ENCODE measurements around the gene SGCD. TPM values are rescaled to one million over a fixed set of nuclear protein-coding genes. Genes with fewer than 3 reads are reported as not detected.

Gene SGCD
- total RNA-seq, 4 donors from 2014 or later, result 3.4 to 86.5 (median 8.1) TPM

DNA sequence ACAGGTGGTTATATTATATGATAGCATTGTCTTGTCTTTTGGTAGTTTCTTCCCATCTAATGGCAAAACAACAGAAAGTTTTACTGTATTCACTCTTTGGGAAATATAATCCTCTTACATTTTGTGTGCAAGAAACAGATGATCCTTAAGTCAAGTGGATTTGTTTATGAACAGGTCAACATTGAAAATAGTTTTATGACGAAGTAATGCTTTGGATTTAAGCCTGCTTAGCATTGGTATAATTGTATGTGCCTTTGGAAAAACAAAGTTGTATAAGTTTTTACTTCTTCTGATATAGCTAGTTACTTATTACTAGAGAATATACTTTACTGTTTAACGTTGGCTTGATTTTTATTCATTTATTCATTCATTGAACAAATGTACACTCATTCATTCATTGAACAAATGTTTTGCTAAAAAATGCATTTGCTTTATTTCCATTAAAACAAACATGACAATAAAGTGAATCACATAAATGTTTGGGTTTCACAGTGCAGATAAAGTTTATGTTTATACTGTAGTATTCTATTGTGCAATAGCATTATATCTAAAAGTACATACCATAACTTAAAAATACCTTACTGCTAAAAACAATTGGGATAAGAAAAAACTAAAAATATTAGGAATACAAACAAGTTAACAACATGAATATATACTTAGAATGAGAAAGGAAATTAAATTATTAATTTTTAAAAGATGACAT lies 12.3 kb downstream of the SGCD start:
- H3K27ac ChIP-seq, result no peak overlapping the region
- no peaks in the 10 kb centered on the region for H3K36me3 ChIP-seq
- no peak for DNase-seq
- intact Hi-C loops (cut with DNase I; ENCODE audit: low total_unique reads), result no loop called here
- H3K9me3 ChIP-seq, result no peaks in the 10 kb centered on the region
- TF ChIP-seq, protein P1, sequence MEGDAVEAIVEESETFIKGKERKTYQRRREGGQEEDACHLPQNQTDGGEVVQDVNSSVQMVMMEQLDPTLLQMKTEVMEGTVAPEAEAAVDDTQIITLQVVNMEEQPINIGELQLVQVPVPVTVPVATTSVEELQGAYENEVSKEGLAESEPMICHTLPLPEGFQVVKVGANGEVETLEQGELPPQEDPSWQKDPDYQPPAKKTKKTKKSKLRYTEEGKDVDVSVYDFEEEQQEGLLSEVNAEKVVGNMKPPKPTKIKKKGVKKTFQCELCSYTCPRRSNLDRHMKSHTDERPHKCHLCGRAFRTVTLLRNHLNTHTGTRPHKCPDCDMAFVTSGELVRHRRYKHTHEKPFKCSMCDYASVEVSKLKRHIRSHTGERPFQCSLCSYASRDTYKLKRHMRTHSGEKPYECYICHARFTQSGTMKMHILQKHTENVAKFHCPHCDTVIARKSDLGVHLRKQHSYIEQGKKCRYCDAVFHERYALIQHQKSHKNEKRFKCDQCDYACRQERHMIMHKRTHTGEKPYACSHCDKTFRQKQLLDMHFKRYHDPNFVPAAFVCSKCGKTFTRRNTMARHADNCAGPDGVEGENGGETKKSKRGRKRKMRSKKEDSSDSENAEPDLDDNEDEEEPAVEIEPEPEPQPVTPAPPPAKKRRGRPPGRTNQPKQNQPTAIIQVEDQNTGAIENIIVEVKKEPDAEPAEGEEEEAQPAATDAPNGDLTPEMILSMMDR (IDR thresholded peaks at IDR 0.05), result no peak
- no peak for TF ChIP-seq POLR2A (IDR thresholded peaks at IDR 0.05)
- no peak overlapping the region for H3K4me3 ChIP-seq
- no peaks in the 10 kb centered on the region for H3K27me3 ChIP-seq
- H3K4me1 ChIP-seq, result no peaks in the 10 kb centered on the region

GRCh38 chr5:156340893-156341292 lies 13.9 kb downstream of the SGCD start:
- Histone ChIP-seq H3K9me3 (no peaks in the 10 kb centered on the region), H3K36me3 (no peaks in the 10 kb centered on the region), H3K4me1 (no peaks in the 10 kb centered on the region), H3K27ac (no peak overlapping the region), H3K4me3 (no peak overlapping the region), H3K27me3 (no peaks in the 10 kb centered on the region)
- TF ChIP-seq, protein P1 (IDR thresholded peaks at IDR 0.05), result no peak
- DNase-seq, result no peak
- intact Hi-C loops (cut with DNase I; ENCODE audit: low total_unique reads), result no loop called here

- DNase-seq, result no peak
- Histone ChIP-seq H3K36me3 (no peaks in the 10 kb centered on the region), H3K4me3 (no peak overlapping the region), H3K9me3 (no peaks in the 10 kb centered on the region), H3K27ac (no peak overlapping the region), H3K27me3 (no peaks in the 10 kb centered on the region), H3K4me1 (no peaks in the 10 kb centered on the region)
- TF ChIP-seq, protein P1 (IDR thresholded peaks at IDR 0.05), result no peak
- TF ChIP-seq POLR2A (IDR thresholded peaks at IDR 0.05), result no peak
- intact Hi-C loops (cut with DNase I; ENCODE audit: low total_unique reads), result no loop called here
Measured at GRCh38 chr5:156350256-156350655, 23.3 kb downstream of the SGCD start.

- no peak overlapping the region for H3K27ac ChIP-seq
- H3K27me3 ChIP-seq, result no peaks in the 10 kb centered on the region
- no peak overlapping the region for H3K4me3 ChIP-seq
- DNase-seq, result no peak
- H3K4me1 ChIP-seq, result no peaks in the 10 kb centered on the region
- TF ChIP-seq, protein P1 (IDR thresholded peaks at IDR 0.05), result no peak
- no peak for TF ChIP-seq POLR2A (IDR thresholded peaks at IDR 0.05)
- H3K9me3 ChIP-seq, result no peaks in the 10 kb centered on the region
- no peaks in the 10 kb centered on the region for H3K36me3 ChIP-seq
- intact Hi-C loops (cut with DNase I; ENCODE audit: low total_unique reads), result no loop called here
Measured at GRCh38 chr5:156351423-156351822, 24.5 kb downstream of the SGCD start.

DNA sequence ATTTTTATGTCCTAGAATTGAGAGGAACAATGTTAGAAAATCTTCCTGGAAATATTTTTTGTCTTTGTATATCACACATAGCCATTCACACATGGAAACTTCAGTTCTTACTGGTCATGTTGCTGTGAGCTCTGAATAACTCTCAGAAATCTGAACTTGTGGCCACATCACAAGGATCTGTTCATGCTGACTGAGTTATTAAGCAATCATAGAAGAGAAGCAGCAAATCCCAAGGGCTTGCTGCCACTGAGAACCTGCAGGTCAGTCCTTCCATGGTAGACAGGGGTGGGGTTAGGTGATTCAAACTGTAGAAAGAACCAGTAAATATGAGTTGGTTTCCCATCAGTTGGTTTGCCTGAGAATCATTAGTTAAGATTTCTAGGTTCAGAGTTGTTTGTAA lies 27.6 kb downstream of the SGCD start:
- no peak for DNase-seq
- intact Hi-C loops (cut with DNase I; ENCODE audit: low total_unique reads), result no loop called here
- Histone ChIP-seq H3K27ac (no peak overlapping the region), H3K4me1 (no peaks in the 10 kb centered on the region), H3K27me3 (no peaks in the 10 kb centered on the region), H3K36me3 (no peaks in the 10 kb centered on the region), H3K4me3 (no peak overlapping the region), H3K9me3 (no peaks in the 10 kb centered on the region)
- TF ChIP-seq POLR2A (IDR thresholded peaks at IDR 0.05), result no peak
- TF ChIP-seq, protein P1 (IDR thresholded peaks at IDR 0.05), result no peak

Measured in uterus (tissue), 4 donors.